Stimulated activated CD8-positive, alpha-beta memory T cell treated with anti-CD3 and anti-CD28 coated beads, Interleukin-7, amount 100 ng/mL, for 1 hour (primary cell): ENCODE measurements around the gene ZSWIM5.
"Not testable (repeated sequence)": the region's sequence is repeated elsewhere in the genome, so short reads cannot be mapped to it uniquely, and the experiment has no call there.

Experiments
- DNase-seq, 2 donors: peaks; one replicate each; pipeline ENCODE4 v3.0.0-alpha.2; 2020; ENCODE audit warnings: low read depth in 2 of 2

The ZSWIM5 gene

DNA sequence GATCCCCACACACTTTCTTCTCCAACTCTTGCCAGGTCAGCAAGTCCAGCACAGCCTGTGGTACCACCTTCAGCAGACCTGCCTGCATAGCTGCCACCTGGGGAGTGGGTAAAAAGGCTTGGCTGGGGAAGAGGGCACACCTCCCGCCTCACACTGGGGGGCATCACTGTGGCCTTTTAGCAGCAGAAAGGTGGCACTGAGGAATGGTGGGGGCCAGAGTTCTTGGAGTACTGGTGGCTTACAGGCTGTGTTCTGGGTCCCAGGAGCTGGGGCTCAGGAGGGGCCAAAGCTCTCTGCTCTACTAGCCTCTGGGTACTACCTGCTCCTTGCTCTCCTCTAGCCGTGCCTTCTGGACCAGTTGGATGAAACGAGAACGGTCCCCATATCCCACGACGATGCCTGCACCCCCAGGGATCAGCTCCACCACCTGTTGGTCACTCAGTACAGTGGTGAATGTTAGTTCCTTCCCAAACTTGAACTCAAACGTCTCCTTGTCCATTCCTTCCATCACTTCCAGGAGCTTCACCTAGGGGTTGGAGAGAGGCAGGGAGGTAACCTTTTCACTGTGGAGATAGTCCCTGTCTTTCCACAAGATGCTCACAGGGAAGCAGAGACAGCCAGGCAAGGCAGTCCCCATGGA, 202.0 kb downstream of the ZSWIM5 start:
- no peak for DNase-seq

GRCh38 chr1:45003741-45004140, 202.7 kb downstream of the ZSWIM5 start:
- DNase-seq = no peak

DNA sequence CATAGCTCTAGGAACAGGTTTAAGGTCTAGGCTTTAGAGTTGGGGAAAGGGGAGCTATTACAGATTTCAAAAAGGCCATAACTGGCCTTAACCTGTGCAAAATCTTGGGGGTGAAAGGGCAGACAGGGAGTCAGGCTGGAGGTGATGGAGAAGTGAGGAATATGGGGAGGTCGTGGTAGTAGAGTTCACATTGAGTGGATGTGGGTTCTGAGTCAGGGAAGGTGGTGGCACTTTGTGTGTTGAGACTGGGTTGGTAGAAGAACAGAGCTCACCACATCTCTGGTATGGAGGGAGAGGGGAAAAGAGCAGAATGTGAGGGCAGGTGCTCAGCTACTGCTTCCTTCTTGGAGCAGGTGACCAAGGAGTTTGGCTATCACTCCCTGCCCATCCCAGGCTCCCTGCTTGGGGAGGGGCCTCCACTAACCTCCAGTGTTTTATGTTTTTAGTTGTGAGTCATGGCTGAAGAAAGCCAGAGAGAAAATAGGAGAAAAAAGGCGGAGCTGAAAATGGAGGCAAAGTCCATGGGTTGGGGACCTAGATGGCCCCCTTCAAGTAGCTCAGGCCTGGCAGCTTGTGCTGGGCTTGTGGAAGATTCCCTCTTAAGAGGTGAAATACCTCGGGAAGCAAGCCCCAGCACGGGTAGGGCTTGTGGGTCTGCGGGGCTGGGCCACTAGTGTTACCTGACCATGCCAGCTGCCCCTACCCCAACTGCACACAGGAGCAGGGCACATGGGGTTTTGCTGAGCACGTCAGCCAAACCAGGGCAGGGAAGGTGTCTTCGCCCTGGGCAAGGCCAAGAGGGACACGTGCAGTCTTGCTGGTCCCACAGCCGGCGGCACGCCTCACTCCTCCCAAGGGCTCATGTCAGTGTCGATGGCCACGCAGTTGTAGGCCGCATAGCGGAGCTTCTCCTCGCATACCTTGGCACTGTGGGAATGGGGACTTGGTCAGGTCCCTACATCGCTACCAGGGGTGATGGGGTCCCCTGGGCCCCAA, 203.5 kb downstream of the ZSWIM5 start:
- no peak for DNase-seq

- DNase-seq = not testable (repeated sequence)
These were observed 204.8 kb downstream of the ZSWIM5 start for GRCh38 chr1:45001576-45001975.

DNA sequence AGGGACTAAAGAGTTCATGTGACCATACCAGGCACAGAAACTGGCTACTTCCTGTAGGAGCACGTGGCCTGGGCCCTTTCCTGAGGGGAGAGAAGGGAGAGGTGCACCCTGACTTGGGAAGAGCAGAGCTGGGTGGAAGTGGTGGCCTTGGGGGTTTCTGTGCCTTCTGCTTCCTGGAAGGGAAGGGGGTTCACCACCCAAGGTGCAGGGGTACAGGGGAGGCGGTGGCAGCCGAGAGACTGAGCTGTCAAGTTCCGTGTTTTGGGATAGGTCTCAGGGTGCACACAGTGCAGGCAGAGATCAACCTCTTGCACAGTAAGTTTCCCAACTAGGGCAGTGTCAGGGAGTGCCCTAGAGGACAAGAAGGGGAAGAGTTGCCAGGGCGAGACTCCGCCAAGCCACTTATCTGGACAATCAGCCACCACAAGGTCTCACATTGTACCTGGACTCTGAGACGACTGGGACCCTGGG, 205.4 kb downstream of the ZSWIM5 start:
- no peak for DNase-seq

DNA sequence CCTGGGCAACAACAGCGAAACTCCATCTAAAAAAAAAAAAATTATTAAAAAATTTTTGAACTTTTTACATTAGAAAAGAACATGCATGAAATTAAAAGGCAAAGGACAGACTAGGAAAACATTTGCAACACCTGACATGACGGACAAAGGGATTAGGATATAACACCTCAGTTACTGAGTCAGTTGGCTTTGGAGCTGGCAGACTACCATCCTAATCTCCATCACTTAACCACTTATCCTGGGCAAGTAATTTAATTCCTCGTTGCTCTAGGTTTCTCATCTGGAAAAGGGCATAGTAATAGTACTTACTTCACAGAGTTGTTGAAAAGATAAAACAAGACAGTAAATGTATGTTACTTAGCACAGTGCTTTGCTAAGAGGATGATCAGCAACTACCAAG, 207.2 kb downstream of the ZSWIM5 start:
- DNase-seq = no peak

DNA sequence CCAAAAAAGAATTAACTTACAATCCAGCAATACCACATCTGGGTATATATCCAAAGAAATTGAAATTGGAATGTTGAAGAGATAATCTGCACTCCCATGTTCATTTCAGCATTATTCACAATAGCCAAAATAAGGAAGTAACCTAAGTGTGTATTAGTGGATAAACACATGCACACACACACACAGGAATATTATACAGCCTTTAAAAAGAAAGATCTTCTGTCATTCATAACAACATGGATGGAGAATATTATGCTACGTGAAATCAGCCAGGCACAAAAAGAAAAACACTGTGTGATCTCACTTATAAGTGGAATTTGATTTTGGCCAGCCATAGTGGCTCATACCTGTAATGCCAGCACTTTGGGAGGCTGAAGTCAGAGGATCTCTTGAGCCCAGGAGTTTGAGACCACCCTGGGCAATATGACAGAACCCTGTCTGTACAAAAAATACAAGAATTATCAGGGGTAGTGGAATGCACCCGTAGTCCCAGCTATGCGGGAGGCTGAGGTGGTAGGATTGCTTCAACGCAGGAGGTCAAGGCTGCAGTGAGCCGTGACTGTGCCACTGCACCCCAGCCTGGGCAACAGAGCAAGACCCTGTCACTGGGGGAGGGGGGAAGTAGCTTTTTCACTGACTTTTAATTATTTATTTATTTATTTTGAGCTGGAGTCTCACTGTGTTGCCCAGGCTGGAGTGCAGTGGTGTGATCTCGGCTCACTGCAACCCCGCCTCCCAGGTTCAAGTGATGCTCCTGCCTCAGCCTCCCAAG, 210.8 kb downstream of the ZSWIM5 start:
- no peak for DNase-seq

DNA sequence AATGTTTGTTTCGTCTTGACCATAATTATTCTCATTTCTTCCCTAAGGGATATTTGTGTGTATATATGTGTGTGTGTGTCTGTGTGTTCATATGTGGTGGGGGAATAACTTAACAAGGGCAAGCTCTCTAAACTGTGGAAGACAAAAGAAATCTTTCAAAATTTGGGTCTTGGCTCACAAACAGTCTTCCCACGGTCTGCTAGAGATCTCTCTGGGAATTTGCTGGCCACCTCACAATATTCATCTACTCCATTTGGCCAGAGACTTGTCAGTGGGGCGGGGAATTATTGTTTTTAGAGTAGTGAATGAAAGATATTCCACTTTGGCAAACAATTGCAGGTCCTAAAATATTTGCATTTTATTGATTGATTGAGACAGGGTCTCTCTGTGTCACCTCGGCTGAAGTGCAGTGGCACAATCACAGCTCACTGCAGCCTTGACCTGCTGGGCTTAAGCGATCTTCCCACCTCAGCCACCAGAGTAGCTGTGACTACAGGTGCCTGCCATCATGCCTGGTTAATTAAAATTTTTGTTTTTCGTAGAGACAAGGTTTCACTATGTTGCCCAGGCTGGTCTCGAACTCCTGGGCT, 212.0 kb downstream of the ZSWIM5 start:
- no peak for DNase-seq

- DNase-seq = no peak
These were observed 217.8 kb downstream of the ZSWIM5 start for GRCh38 chr1:44988531-44989156.

DNA sequence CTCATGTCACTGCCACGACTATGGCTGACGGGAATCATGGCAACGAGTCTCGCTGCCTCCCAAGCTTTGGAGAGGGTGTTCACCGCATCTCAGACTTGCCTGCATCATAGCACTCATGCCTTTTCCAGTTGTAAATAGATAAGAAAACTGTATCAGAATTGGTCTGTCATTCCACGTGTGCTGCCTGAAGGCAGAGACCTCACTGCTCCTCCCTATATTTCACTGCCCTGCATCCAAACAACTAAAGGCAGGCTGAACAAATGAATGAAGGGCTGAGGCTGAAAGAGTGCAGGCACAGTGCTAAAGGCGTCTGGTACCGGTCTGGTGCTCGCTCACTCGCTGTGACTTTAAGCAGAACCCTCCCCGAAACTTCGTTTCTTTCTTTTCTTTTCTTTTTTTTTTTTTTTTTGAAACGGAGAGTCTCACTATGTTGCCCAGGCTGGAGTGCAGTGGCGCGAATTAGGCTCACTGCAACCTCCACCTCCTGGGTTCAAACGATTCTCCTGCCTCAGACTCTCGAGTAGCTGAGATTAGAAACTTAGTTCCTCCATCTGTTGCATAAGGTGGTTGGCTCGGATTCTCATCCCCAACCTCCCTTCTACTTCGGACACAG, 220.6 kb downstream of the ZSWIM5 start:
- DNase-seq = no peak

DNA sequence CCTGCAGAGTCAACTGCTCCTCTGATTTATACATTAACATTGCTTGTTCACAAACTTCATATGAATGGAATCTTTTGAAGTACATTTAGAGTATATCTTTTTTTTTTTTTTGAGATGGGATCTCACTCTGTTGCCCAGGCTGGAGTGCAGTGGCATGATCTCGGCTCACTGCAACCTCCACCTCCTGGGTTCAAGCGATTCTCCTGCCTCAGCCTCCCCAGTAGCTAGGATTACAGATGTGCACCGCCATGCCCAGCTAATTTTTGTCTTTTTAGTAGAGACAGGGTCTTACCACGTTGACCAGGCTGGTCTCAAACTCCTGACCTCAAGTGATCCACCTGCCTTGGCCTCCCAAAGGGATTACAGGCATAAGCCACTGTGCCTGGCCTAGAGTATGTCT, 229.0 kb downstream of the ZSWIM5 start:
- not testable (repeated sequence) for DNase-seq

DNA sequence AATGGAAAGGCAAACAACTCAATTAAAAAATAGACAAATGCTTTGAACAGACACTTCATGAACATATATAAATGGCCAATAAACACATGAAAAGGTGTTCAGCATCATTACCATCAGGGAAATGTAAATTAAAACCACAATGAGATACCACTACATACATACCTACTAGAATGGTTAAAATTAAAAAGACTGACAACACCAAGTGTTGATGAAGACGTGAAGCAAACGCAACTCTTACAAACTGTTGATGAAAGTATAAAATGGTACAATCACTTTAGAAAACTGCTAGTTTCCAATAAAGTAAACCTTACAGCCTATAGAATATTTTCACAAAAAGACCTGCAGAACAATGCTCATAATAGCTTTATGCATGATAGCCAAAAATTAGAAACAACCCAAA, 230.2 kb downstream of the ZSWIM5 start:
- DNase-seq = no peak

- no peak for DNase-seq
These were observed 232.8 kb downstream of the ZSWIM5 start for GRCh38 chr1:44973645-44974044.

DNA sequence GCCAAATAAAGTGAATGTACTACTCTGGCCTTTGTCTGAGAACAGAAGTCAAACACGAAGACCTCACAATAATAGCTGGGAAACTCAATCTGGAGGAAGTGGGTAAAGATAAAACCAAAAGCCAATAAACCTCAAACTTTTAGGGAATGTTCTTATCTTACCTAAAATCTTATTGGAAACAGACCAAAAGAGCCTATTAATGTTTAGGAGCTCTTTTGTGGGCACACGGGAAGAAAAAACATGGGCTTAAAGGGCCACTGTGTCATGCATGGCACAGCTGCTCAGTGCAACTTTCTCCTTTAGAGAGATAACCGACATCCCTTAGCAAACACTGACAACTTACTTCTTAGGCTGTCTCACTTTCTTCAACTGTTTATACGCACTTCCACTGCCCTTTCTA, 236.1 kb downstream of the ZSWIM5 start:
- no peak for DNase-seq
